Measurements from ENCODE around the gene TSHR.

The TSHR gene

GRCh38 chr14:80977221-80977620 lies 21.8 kb downstream of the TSHR start:
- Histone ChIP-seq H3K4me2 (ENCODE audit: low read length) (no peak overlapping the region), H3K36me3 (ENCODE audit: control insufficient read depth, low read length) (no peaks in the 10 kb centered on the region), H4K20me1 (ENCODE audit: control insufficient read depth, insufficient read depth, low read depth, low read length) (no peaks in the 10 kb centered on the region), H3K4me1 (ENCODE audit: control insufficient read depth, low read length) (peaks cover 11% of the 10 kb centered on the region), H3K4me3 (ENCODE audit: low read length) (no peak overlapping the region), H3K27me3 (ENCODE audit: control insufficient read depth, low read length) (peaks cover 3% of the 10 kb centered on the region; the same call in 1 of the 2 replicates), H3K9me3 (ENCODE audit: control insufficient read depth, insufficient read depth, low read length) (no peaks in the 10 kb centered on the region), H3F3A (ENCODE audit: control insufficient read depth, insufficient read depth) (no peaks in the 10 kb centered on the region), H3K9me2 (replicated peaks; ENCODE audit: control insufficient read depth, low read length) (no peaks in the 10 kb centered on the region), H3K79me2 (ENCODE audit: control insufficient read depth, low read length) (no peaks in the 10 kb centered on the region), H3K27ac (ENCODE audit: low read depth, low read length) (no peak overlapping the region)
- TF ChIP-seq CTCF (IDR thresholded peaks at IDR 0.05; ENCODE audit: low read depth, low read length, poor library complexity, severe bottlenecking) (peak; percentile 33), EZH2phosphoT487 (IDR thresholded peaks at IDR 0.05; ENCODE audit: borderline replicate concordance, low read length) (no peak)

GRCh38 chr14:80978403-80978802 lies 23.0 kb downstream of the TSHR start:
- Histone ChIP-seq H3K27ac (ENCODE audit: low read depth, low read length) (no peak overlapping the region), H3K27me3 (ENCODE audit: control insufficient read depth, low read length) (peaks cover 3% of the 10 kb centered on the region; the same call in 1 of the 2 replicates), H3K4me2 (ENCODE audit: low read length) (no peak overlapping the region), H3F3A (ENCODE audit: control insufficient read depth, insufficient read depth) (no peaks in the 10 kb centered on the region), H3K4me1 (ENCODE audit: control insufficient read depth, low read length) (peaks cover 11% of the 10 kb centered on the region), H3K4me3 (ENCODE audit: low read length) (no peak overlapping the region), H3K36me3 (ENCODE audit: control insufficient read depth, low read length) (no peaks in the 10 kb centered on the region), H3K9me3 (ENCODE audit: control insufficient read depth, insufficient read depth, low read length) (no peaks in the 10 kb centered on the region), H3K9me2 (replicated peaks; ENCODE audit: control insufficient read depth, low read length) (no peaks in the 10 kb centered on the region), H3K79me2 (ENCODE audit: control insufficient read depth, low read length) (no peaks in the 10 kb centered on the region), H4K20me1 (ENCODE audit: control insufficient read depth, insufficient read depth, low read depth, low read length) (no peaks in the 10 kb centered on the region)
- no peak for TF ChIP-seq CTCF (IDR thresholded peaks at IDR 0.05; ENCODE audit: low read depth, low read length, poor library complexity, severe bottlenecking)
- no peak for TF ChIP-seq EZH2phosphoT487 (IDR thresholded peaks at IDR 0.05; ENCODE audit: borderline replicate concordance, low read length)

- H3K9me2 ChIP-seq (replicated peaks; ENCODE audit: control insufficient read depth, low read length), result no peaks in the 10 kb centered on the region
- no peaks in the 10 kb centered on the region for H3K36me3 ChIP-seq (ENCODE audit: control insufficient read depth, low read length)
- peaks cover 11% of the 10 kb centered on the region for H3K4me1 ChIP-seq (ENCODE audit: control insufficient read depth, low read length)
- no peaks in the 10 kb centered on the region for H3F3A ChIP-seq (ENCODE audit: control insufficient read depth, insufficient read depth)
- no peaks in the 10 kb centered on the region for H3K9me3 ChIP-seq (ENCODE audit: control insufficient read depth, insufficient read depth, low read length)
- no peak overlapping the region for H3K4me3 ChIP-seq (ENCODE audit: low read length)
- H3K27me3 ChIP-seq (ENCODE audit: control insufficient read depth, low read length), result no peaks in the 10 kb centered on the region
- H4K20me1 ChIP-seq (ENCODE audit: control insufficient read depth, insufficient read depth, low read depth, low read length), result no peaks in the 10 kb centered on the region
- H3K27ac ChIP-seq (ENCODE audit: low read depth, low read length), result no peak overlapping the region
- no peaks in the 10 kb centered on the region for H3K79me2 ChIP-seq (ENCODE audit: control insufficient read depth, low read length)
- H3K4me2 ChIP-seq (ENCODE audit: low read length), result no peak overlapping the region
- TF ChIP-seq EZH2phosphoT487 (IDR thresholded peaks at IDR 0.05; ENCODE audit: borderline replicate concordance, low read length) (no peak), CTCF (IDR thresholded peaks at IDR 0.05; ENCODE audit: low read depth, low read length, poor library complexity, severe bottlenecking) (no peak)
Measured at GRCh38 chr14:80979951-80980350, 24.5 kb downstream of the TSHR start.

All from DOHH2 (cell line).